MM.1S (cell line): ENCODE measurements around the gene SLC44A5.

Experiments used
- CTCF ChIP-seq: fragments of 300-600 bp; sonication (generic); IDR thresholded peaks from 2 replicates; pipeline ENCODE4 v1.5.1; 2016; ENCODE audit warnings: antibody characterized with exemption, low read length, mixed read lengths
- EZH2 ChIP-seq: fragments of 300-600 bp; sonication (generic); optimal IDR thresholded peaks from 2 replicates; pipeline ENCODE3; 2017; ENCODE audit warnings: low read depth, mild to moderate bottlenecking, antibody characterized with exemption, low read length, mixed read lengths
- EZH2phosphoT487 ChIP-seq: fragments of 300-600 bp; sonication (generic); IDR thresholded peaks from 2 replicates; pipeline ENCODE4 v1.6.1; 2018; ENCODE audit warnings: antibody characterized with exemption, low read length

DNA sequence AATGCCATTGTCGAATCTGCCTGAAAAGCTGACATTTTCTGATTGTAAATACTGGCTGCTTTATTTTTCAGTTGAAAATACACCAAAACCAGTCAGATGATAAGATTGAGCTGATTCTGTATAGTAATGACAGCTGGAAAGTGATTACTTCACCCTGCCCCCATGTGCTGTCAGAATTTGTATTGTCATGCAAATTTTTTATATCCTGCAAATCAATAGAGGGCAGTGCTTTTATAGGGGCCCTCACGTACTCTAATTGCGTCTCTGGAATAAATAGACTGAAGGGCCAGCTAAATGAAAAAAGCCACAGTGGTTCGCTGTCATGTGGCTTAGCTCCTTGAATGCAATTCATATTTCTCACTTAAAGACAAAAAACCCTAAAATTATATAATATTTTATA is 268.1 kb downstream of the SLC44A5 start:
- TF ChIP-seq EZH2, result no peak
- no peak for TF ChIP-seq CTCF
- TF ChIP-seq EZH2phosphoT487, result no peak
